ENCODE results near the gene KCNT1. TPM values are rescaled to one million over a fixed set of nuclear protein-coding genes. Genes with fewer than 3 reads are reported as not detected.

KCNT1 gene
- total RNA-seq, 1 donor from 2014 or later: not detected

- H3K36me3 Mint-ChIP-seq (ENCODE audit: low read depth): no peaks in the 10 kb centered on the region
- no peak overlapping the region for H3K4me3 Mint-ChIP-seq
- H3K9me3 Mint-ChIP-seq: no peaks in the 10 kb centered on the region
- no peak for TF ChIP-seq CTCF (IDR thresholded peaks at IDR 0.05)
- CTCF ChIA-PET: no interaction called here
- no peak overlapping the region for H3K27ac Mint-ChIP-seq
- intact Hi-C loops (cut with micrococcal nuclease): no loop called here
- H3K27me3 Mint-ChIP-seq: peaks cover 3% of the 10 kb centered on the region
- ATAC-seq (ENCODE audit: low read depth): no peak
- DNase-seq: no peak
- POLR2A ChIA-PET: no interaction called here
- H3K4me1 Mint-ChIP-seq: no peaks in the 10 kb centered on the region
Measured at GRCh38 chr9:135802876-135803419, 101.0 kb downstream of the KCNT1 start.

GRCh38 chr9:135803441-135803840 lies 101.5 kb downstream of the KCNT1 start:
- Mint-ChIP-seq H3K36me3 (ENCODE audit: low read depth) (no peaks in the 10 kb centered on the region), H3K4me3 (no peak overlapping the region), H3K27ac (no peak overlapping the region), H3K9me3 (no peaks in the 10 kb centered on the region), H3K27me3 (peaks cover 1% of the 10 kb centered on the region), H3K4me1 (no peaks in the 10 kb centered on the region)
- TF ChIP-seq CTCF (IDR thresholded peaks at IDR 0.05): no peak
- ATAC-seq (ENCODE audit: low read depth) (no peak), DNase-seq (no peak)
- ChIA-PET CTCF (no interaction called here), POLR2A (no interaction called here)
- intact Hi-C loops (cut with micrococcal nuclease): no loop called here

- ChIA-PET CTCF (no interaction called here), POLR2A (no interaction called here)
- no peaks in the 10 kb centered on the region for H3K9me3 Mint-ChIP-seq
- TF ChIP-seq CTCF (IDR thresholded peaks at IDR 0.05): no peak
- DNase-seq (no peak), ATAC-seq (ENCODE audit: low read depth) (no peak)
- H3K36me3 Mint-ChIP-seq (ENCODE audit: low read depth): peaks cover 4% of the 10 kb centered on the region
- intact Hi-C loops (cut with micrococcal nuclease): no loop called here
- H3K4me3 Mint-ChIP-seq: no peak overlapping the region
- H3K27me3 Mint-ChIP-seq: no peaks in the 10 kb centered on the region
- no peak overlapping the region for H3K27ac Mint-ChIP-seq
- H3K4me1 Mint-ChIP-seq: no peaks in the 10 kb centered on the region
Measured at GRCh38 chr9:135804581-135805421, 102.8 kb downstream of the KCNT1 start.

- DNase-seq (no peak), ATAC-seq (ENCODE audit: low read depth) (no peak)
- CTCF ChIA-PET: no interaction called here
- H3K4me1 Mint-ChIP-seq: no peaks in the 10 kb centered on the region
- intact Hi-C loops (cut with micrococcal nuclease): no loop called here
- no peaks in the 10 kb centered on the region for H3K27me3 Mint-ChIP-seq
- no peak overlapping the region for H3K27ac Mint-ChIP-seq
- no peaks in the 10 kb centered on the region for H3K9me3 Mint-ChIP-seq
- H3K4me3 Mint-ChIP-seq: no peak overlapping the region
- no peak for TF ChIP-seq CTCF (IDR thresholded peaks at IDR 0.05)
- peaks cover 11% of the 10 kb centered on the region for H3K36me3 Mint-ChIP-seq (ENCODE audit: low read depth)
- POLR2A ChIA-PET: no interaction called here
Measured at GRCh38 chr9:135805422-135806022, 103.5 kb downstream of the KCNT1 start.

- Mint-ChIP-seq H3K27ac (no peak overlapping the region), H3K27me3 (no peaks in the 10 kb centered on the region), H3K4me1 (no peaks in the 10 kb centered on the region), H3K4me3 (no peak overlapping the region), H3K36me3 (ENCODE audit: low read depth) (peaks cover 46% of the 10 kb centered on the region), H3K9me3 (no peaks in the 10 kb centered on the region)
- ChIA-PET CTCF (no interaction called here), POLR2A (no interaction called here)
- no peak for TF ChIP-seq CTCF (IDR thresholded peaks at IDR 0.05)
- DNase-seq: no peak
- no peak for ATAC-seq (ENCODE audit: low read depth)
- intact Hi-C loops (cut with micrococcal nuclease): no loop called here
Measured at GRCh38 chr9:135809166-135809565, 107.2 kb downstream of the KCNT1 start.

Measured in activated B cell treated with CpG ODN at 0.5 μM for 24 hours (primary cell).